ENCODE measurements around the gene RAB3B.

Gene RAB3B

GRCh38 chr1:51966559-51966958 lies 23.9 kb downstream of the RAB3B start:
- TF ChIP-seq EP300 (IDR thresholded peaks at IDR 0.05; ENCODE audit: borderline replicate concordance) (no peak), ZBTB7A (IDR thresholded peaks at IDR 0.05; ENCODE audit: low read depth) (no peak), TCF12 (IDR thresholded peaks at IDR 0.05; ENCODE audit: low read depth) (no peak), RAD21 (IDR thresholded peaks at IDR 0.05; ENCODE audit: low read depth) (no peak), TEAD4 (IDR thresholded peaks at IDR 0.05) (no peak), EGR1 (IDR thresholded peaks at IDR 0.05) (no peak), FOXM1 (IDR thresholded peaks at IDR 0.05; ENCODE audit: borderline replicate concordance, low read depth) (no peak), YY1 (IDR thresholded peaks at IDR 0.05; ENCODE audit: low read depth) (no peak), NFIC (IDR thresholded peaks at IDR 0.05) (no peak), MAX (IDR thresholded peaks at IDR 0.05) (no peak), CREB1 (IDR thresholded peaks at IDR 0.05; ENCODE audit: low read depth) (no peak)
- TF ChIP-seq, protein P1, sequence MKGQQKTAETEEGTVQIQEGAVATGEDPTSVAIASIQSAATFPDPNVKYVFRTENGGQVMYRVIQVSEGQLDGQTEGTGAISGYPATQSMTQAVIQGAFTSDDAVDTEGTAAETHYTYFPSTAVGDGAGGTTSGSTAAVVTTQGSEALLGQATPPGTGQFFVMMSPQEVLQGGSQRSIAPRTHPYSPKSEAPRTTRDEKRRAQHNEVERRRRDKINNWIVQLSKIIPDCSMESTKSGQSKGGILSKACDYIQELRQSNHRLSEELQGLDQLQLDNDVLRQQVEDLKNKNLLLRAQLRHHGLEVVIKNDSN (IDR thresholded peaks at IDR 0.05), result no peak

GRCh38 chr1:51964309-51964696 lies 26.2 kb downstream of the RAB3B start:
- TF ChIP-seq EGR1 (IDR thresholded peaks at IDR 0.05), result no peak
- no peak for TF ChIP-seq ZBTB7A (IDR thresholded peaks at IDR 0.05; ENCODE audit: low read depth)
- no peak for TF ChIP-seq TAF1 (IDR thresholded peaks at IDR 0.05; ENCODE audit: low read depth)
- TF ChIP-seq CREB1 (IDR thresholded peaks at IDR 0.05; ENCODE audit: low read depth), result no peak
- TF ChIP-seq TCF12 (IDR thresholded peaks at IDR 0.05; ENCODE audit: low read depth), result no peak
- TF ChIP-seq NFIC (IDR thresholded peaks at IDR 0.05), result no peak
- TF ChIP-seq, protein P1 (IDR thresholded peaks at IDR 0.05), result no peak
- no peak for TF ChIP-seq TEAD4 (IDR thresholded peaks at IDR 0.05)
- no peak for TF ChIP-seq REST (IDR thresholded peaks at IDR 0.05; ENCODE audit: low read depth)
- no peak for TF ChIP-seq EP300 (IDR thresholded peaks at IDR 0.05; ENCODE audit: borderline replicate concordance)
- TF ChIP-seq CEBPB (IDR thresholded peaks at IDR 0.05), result no peak
- no peak for TF ChIP-seq FOXM1 (IDR thresholded peaks at IDR 0.05; ENCODE audit: borderline replicate concordance, low read depth)

DNA sequence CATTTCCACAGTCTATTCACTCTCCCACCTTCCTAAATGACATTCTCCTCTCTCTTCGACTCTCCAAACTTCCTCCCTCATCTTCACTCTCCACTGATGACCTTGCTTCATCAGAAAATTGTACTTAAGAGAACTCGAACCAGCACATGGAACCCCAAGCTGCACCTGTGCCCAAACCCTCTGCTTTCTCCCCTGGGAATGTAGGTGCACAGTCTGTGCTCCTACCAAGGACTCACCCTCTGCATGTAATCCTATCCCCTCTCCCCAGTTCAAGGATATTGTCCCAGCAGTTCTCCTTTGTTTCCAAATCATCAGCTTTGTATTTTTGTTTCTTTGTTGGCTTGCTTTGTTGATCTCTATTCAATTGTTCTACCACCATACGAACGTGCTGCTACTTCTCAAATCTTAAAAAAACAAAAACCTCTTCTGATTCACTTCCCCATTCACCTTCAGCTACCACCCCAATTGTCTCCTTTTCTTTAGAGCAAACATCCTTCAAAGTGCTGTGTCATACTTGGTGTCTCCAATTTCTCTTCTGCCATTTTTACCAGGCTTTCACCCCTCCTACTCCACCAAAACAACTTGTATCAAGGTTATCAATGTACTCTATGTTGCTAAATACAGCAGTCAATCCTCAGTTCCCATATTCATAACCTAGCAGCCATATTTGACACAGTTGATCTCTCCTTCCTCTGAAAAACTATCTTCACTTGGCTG lies 26.8 kb downstream of the RAB3B start:
- TF ChIP-seq ZBTB7A (IDR thresholded peaks at IDR 0.05; ENCODE audit: low read depth), result no peak
- TF ChIP-seq TEAD4 (IDR thresholded peaks at IDR 0.05), result no peak

GRCh38 chr1:51962486-51963356 lies 27.8 kb downstream of the RAB3B start:
- TF ChIP-seq RAD21 (IDR thresholded peaks at IDR 0.05; ENCODE audit: low read depth), result no peak
- TF ChIP-seq FOXM1 (IDR thresholded peaks at IDR 0.05; ENCODE audit: borderline replicate concordance, low read depth), result no peak
- TF ChIP-seq ZBTB7A (IDR thresholded peaks at IDR 0.05; ENCODE audit: low read depth), result no peak
- TF ChIP-seq TCF12 (IDR thresholded peaks at IDR 0.05; ENCODE audit: low read depth), result no peak

- TF ChIP-seq NFIC (IDR thresholded peaks at IDR 0.05) (no peak), EP300 (IDR thresholded peaks at IDR 0.05; ENCODE audit: borderline replicate concordance) (no peak), TAF1 (IDR thresholded peaks at IDR 0.05; ENCODE audit: low read depth) (no peak), FOXM1 (IDR thresholded peaks at IDR 0.05; ENCODE audit: borderline replicate concordance, low read depth) (no peak), TEAD4 (IDR thresholded peaks at IDR 0.05) (no peak), CEBPB (IDR thresholded peaks at IDR 0.05) (no peak), YY1 (IDR thresholded peaks at IDR 0.05; ENCODE audit: low read depth) (no peak), CREB1 (IDR thresholded peaks at IDR 0.05; ENCODE audit: low read depth) (no peak), ZBTB7A (IDR thresholded peaks at IDR 0.05; ENCODE audit: low read depth) (no peak), EGR1 (IDR thresholded peaks at IDR 0.05) (no peak), REST (IDR thresholded peaks at IDR 0.05; ENCODE audit: low read depth) (no peak), MAX (IDR thresholded peaks at IDR 0.05) (no peak), TCF12 (IDR thresholded peaks at IDR 0.05; ENCODE audit: low read depth) (no peak), RAD21 (IDR thresholded peaks at IDR 0.05; ENCODE audit: low read depth) (no peak)
- TF ChIP-seq, protein P1 (IDR thresholded peaks at IDR 0.05), result no peak
Measured at GRCh38 chr1:51961954-51962353, 28.5 kb downstream of the RAB3B start.

All from Ishikawa (cell line).